Endodermal cell (in vitro differentiated cells): ENCODE results near the gene TEX55. TPM values are rescaled to one million over a fixed set of nuclear protein-coding genes. Genes with fewer than 3 reads are reported as not detected.

Source experiments
- DNase-seq: peaks from one replicate; pipeline ENCODE4 v3.0.0-alpha.2; 2017
- H3K27ac ChIP-seq: 2 replicates; pipeline ENCODE4 v1.5.1; 2013; ENCODE audit warnings: mild to moderate bottlenecking, low read depth, low read length, moderate library complexity
- H3K27me3 ChIP-seq: 2 replicates; pipeline ENCODE4 v1.6.1; 2013; ENCODE audit warnings: mild to moderate bottlenecking, low read length, moderate library complexity; ENCODE audit not compliant: insufficient read depth, control insufficient read depth, poor library complexity, severe bottlenecking
- H3K36me3 ChIP-seq: 2 replicates; pipeline ENCODE4 v1.7.0; 2013; ENCODE audit warnings: mild to moderate bottlenecking, low read length, moderate library complexity; ENCODE audit not compliant: control insufficient read depth, insufficient read depth
- H3K4me1 ChIP-seq: one replicate; pipeline ENCODE4 v1.7.0; 2013; ENCODE audit warnings: low read length; ENCODE audit not compliant: control insufficient read depth, insufficient read depth
- H3K4me3 ChIP-seq: 2 replicates; pipeline ENCODE4 v1.5.1; 2013; ENCODE audit warnings: mild to moderate bottlenecking, low read length, moderate library complexity
- H3K9ac ChIP-seq: 2 replicates; pipeline ENCODE4 v1.6.1; 2013; ENCODE audit warnings: mild to moderate bottlenecking, low read length, moderate library complexity; ENCODE audit not compliant: poor library complexity, severe bottlenecking; ENCODE audit errors: extremely low read depth
- H3K9me3 ChIP-seq: 2 replicates; pipeline ENCODE4 v1.6.1; 2013; ENCODE audit warnings: mild to moderate bottlenecking, low read length, moderate library complexity; ENCODE audit not compliant: control insufficient read depth
- H3K27ac Mint-ChIP-seq: 2 replicates; pipeline ENCODE4 v1.8.0; 2020; ENCODE audit warnings: mixed read lengths
- H3K27me3 Mint-ChIP-seq: 2 replicates; pipeline ENCODE4 v1.8.0; 2021; ENCODE audit warnings: mild to moderate bottlenecking, mixed read lengths; ENCODE audit not compliant: insufficient read depth
- H3K36me3 Mint-ChIP-seq: 2 replicates; pipeline ENCODE4 v1.8.0; 2020; ENCODE audit warnings: low read depth, mixed read lengths
- H3K4me1 Mint-ChIP-seq: 2 replicates; pipeline ENCODE4 v1.8.0; 2020; ENCODE audit warnings: mixed read lengths
- H3K4me3 Mint-ChIP-seq: 2 replicates; pipeline ENCODE4 v1.8.0; 2020; ENCODE audit warnings: mild to moderate bottlenecking, moderate library complexity, mixed read lengths
- H3K9me3 Mint-ChIP-seq: 2 replicates; pipeline ENCODE4 v1.8.0; 2020; ENCODE audit warnings: mild to moderate bottlenecking, mixed read lengths
- WGBS, 2 experiments: methylation state at CpG; one replicate each; pipeline versions ENCODE4 v1.1.5 to v1.1.7; 2013; ENCODE audit warnings: missing lambda C conversion rate in 2 of 2, mixed read lengths in 1 of 2; ENCODE audit not compliant: insufficient coverage in 1 of 2, insufficient read length in 1 of 2; 5-methylcytosine and 5-hydroxymethylcytosine counted together
- total RNA-seq, 2 donors: library from RNA; stranded (reverse); fragmentation: NEBNext Ultra II Directional in 1 of 2; extraction: Animal tissue kit (Norgen Biotek cat#: 25700) in 1 of 2; gene quantifications; 2 replicates in 1 of 2; 3 replicates in 1 of 2; pipeline ENCODE4 v1.2.1, GENCODE V29; 2021
- TF ChIP-seq, protein P1 (sequence below): fragments of 200-600 bp; sonication (generic); conservative IDR thresholded peaks from 2 replicates; pipeline ENCODE4 v1.5.0; 2021; ENCODE audit warnings: antibody characterized with exemption, mild to moderate bottlenecking

The TEX55 gene
- total RNA-seq, 2 donors from 2014 or later, result not detected

DNA sequence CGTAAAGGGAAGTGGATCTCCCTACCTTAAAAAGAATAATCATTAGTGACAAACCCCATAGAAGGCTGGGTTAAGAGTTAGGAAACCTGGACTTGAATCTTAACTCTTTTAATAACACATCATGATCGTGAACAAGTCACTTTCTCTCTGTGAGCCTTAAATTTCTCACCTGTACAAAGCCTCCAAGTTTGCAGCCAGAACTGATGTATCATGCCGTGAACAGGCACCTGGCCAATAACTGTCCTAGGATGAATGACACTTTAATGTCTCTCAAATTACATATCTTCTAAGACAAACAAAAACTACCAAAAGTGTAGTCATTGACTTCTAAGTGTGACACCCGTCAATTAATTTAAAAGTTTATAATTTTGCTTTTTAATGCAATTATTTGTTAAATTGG, 31.4 kb downstream of the TEX55 start:
- Histone ChIP-seq H3K4me3 (no peak overlapping the region), H3K27ac (no peak overlapping the region), H3K36me3 (no peaks in the 10 kb centered on the region), H3K27me3 (no peaks in the 10 kb centered on the region), H3K9me3 (no peaks in the 10 kb centered on the region), H3K4me1 (no peaks in the 10 kb centered on the region), H3K9ac (no peak overlapping the region)
- Mint-ChIP-seq H3K4me1 (peaks cover 27% of the 10 kb centered on the region), H3K27ac (no peak overlapping the region), H3K4me3 (no peak overlapping the region), H3K9me3 (no peaks in the 10 kb centered on the region), H3K27me3 (no peaks in the 10 kb centered on the region), H3K36me3 (peaks cover 2% of the 10 kb centered on the region)
- 92 to 94% methylated on average over 2 to 3 of the region's 4 CpGs for WGBS, 2 experiments
- DNase-seq, result no peak
- TF ChIP-seq, protein P1, sequence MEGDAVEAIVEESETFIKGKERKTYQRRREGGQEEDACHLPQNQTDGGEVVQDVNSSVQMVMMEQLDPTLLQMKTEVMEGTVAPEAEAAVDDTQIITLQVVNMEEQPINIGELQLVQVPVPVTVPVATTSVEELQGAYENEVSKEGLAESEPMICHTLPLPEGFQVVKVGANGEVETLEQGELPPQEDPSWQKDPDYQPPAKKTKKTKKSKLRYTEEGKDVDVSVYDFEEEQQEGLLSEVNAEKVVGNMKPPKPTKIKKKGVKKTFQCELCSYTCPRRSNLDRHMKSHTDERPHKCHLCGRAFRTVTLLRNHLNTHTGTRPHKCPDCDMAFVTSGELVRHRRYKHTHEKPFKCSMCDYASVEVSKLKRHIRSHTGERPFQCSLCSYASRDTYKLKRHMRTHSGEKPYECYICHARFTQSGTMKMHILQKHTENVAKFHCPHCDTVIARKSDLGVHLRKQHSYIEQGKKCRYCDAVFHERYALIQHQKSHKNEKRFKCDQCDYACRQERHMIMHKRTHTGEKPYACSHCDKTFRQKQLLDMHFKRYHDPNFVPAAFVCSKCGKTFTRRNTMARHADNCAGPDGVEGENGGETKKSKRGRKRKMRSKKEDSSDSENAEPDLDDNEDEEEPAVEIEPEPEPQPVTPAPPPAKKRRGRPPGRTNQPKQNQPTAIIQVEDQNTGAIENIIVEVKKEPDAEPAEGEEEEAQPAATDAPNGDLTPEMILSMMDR, result no peak

DNA sequence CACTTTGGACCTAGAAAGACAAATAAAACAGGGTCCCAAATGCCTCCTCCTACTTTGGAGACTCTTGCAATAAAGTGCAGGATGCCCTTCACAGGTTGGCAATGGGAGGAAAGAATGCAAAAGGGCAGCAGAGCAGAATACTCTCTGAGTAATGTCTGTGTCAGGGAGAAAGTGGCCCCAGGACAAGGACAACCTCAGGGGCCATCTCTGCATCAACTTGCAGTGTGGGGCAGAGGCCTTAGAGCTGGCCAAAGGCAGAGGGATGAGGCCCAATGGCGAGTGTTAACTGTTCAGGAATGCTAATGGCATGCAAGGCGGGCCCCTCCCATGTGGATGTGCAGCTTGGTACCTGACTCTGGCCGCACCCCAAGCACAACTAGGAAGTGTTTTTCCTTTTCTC, 35.8 kb downstream of the TEX55 start:
- H3K4me1 ChIP-seq, result no peaks in the 10 kb centered on the region
- no peaks in the 10 kb centered on the region for H3K27me3 ChIP-seq
- no peak overlapping the region for H3K4me3 ChIP-seq
- no peaks in the 10 kb centered on the region for H3K9me3 Mint-ChIP-seq
- no peak overlapping the region for H3K9ac ChIP-seq
- peaks cover 2% of the 10 kb centered on the region for H3K36me3 Mint-ChIP-seq
- WGBS, 2 experiments, result 55 to 91% methylated on average over 2 to 3 of the region's 3 CpGs
- peaks cover 8% of the 10 kb centered on the region for H3K4me1 Mint-ChIP-seq
- no peak overlapping the region for H3K27ac Mint-ChIP-seq
- TF ChIP-seq, protein P1, result no peak
- H3K27me3 Mint-ChIP-seq, result no peaks in the 10 kb centered on the region
- no peak for DNase-seq
- no peak overlapping the region for H3K27ac ChIP-seq
- no peaks in the 10 kb centered on the region for H3K36me3 ChIP-seq
- H3K9me3 ChIP-seq, result no peaks in the 10 kb centered on the region
- no peak overlapping the region for H3K4me3 Mint-ChIP-seq

DNA sequence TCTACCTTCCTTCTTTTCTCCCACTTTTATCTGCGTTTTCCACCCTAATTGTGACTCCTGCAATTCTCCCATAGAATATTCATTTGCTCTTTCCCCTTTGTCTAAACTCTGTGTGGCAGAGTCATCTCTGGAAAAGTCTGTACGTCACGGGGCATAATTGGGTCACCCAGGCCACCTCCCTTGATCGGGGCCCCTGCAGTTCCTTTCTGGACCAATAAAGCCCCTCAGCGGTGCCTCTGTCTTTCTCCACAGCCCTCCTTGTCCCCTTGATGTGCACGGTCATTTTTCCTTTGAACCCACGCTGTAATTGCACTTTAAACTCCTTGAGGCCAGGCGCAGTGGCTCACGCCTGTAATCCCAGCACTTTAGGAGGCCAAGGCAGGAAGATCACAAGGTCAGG, 38.1 kb downstream of the TEX55 start:
- no peak for DNase-seq
- TF ChIP-seq, protein P1, result no peak
- Mint-ChIP-seq H3K4me1 (peaks cover 4% of the 10 kb centered on the region), H3K27ac (no peak overlapping the region), H3K4me3 (no peak overlapping the region), H3K9me3 (no peaks in the 10 kb centered on the region), H3K36me3 (no peaks in the 10 kb centered on the region), H3K27me3 (no peaks in the 10 kb centered on the region)
- Histone ChIP-seq H3K27ac (no peak overlapping the region), H3K9me3 (no peaks in the 10 kb centered on the region), H3K27me3 (no peaks in the 10 kb centered on the region), H3K4me1 (no peaks in the 10 kb centered on the region), H3K9ac (no peak overlapping the region), H3K36me3 (no peaks in the 10 kb centered on the region), H3K4me3 (no peak overlapping the region)
- 76 to 94% methylated on average over 5 to 9 of the region's 9 CpGs for WGBS, 2 experiments
